OCI-LY7 (cell line): ENCODE measurements around the gene SFI1. TPM values are rescaled to one million over a fixed set of nuclear protein-coding genes. Genes with fewer than 3 reads are reported as not detected.

Experiments
- BruUV-seq: library from RNA; stranded (reverse); fragments of 400-500 nt; replicated peaks from 2 replicates; lab custom pipeline; 2021; lab: Mats Ljungman, UMichigan
- CTCF ChIA-PET: fragments of 300-600 bp; sonication (Branson Sonifier 250); formaldehyde crosslinking; loops from one replicate; lab custom pipeline; 2022; ENCODE audit warnings: antibody characterized with exemption; ENCODE audit not compliant: unreplicated experiment; lab: Charles Lee
- POLR2A ChIA-PET: fragments of 300-600 bp; sonication (Branson Sonifier 250); formaldehyde crosslinking; loops from one replicate; lab custom pipeline; 2022; ENCODE audit warnings: antibody characterized with exemption; lab: Charles Lee
- DNase-seq: peaks from one replicate; pipeline ENCODE4 v3.0.0-alpha.2; 2015; ENCODE audit warnings: low spot score
- H2AFZ ChIP-seq: fragments of 200-600 bp; sonication (generic), shearing (Covaris generic); 2 replicates; pipeline ENCODE4 v1.6.1; 2014; ENCODE audit warnings: mild to moderate bottlenecking, antibody characterized with exemption, low read length, moderate library complexity
- H3K27ac ChIP-seq: fragments of 200-600 bp; sonication (generic); 2 replicates; pipeline ENCODE4 v1.5.1; 2014; ENCODE audit warnings: mixed run types, low read depth, mild to moderate bottlenecking, moderate library complexity, low read length, inconsistent platforms; ENCODE audit not compliant: poor library complexity, severe bottlenecking
- H3K36me3 ChIP-seq: fragments of 200-600 bp; sonication (generic); 2 replicates; pipeline ENCODE4 v1.6.1; 2014; ENCODE audit warnings: mild to moderate bottlenecking, antibody characterized with exemption, low read length, moderate library complexity, mixed read lengths; ENCODE audit not compliant: insufficient read depth
- H3K4me1 ChIP-seq: fragments of 200-600 bp; sonication (generic); 2 replicates; pipeline ENCODE4 v1.5.1; 2014; ENCODE audit warnings: mild to moderate bottlenecking, low read length; ENCODE audit not compliant: insufficient read depth, poor library complexity, severe bottlenecking
- H3K4me2 ChIP-seq: fragments of 200-600 bp; sonication (generic); 2 replicates; pipeline ENCODE4 v1.6.1; 2014; ENCODE audit warnings: mild to moderate bottlenecking, low read length
- H3K4me3 ChIP-seq: fragments of 200-600 bp; sonication (generic); 2 replicates; pipeline ENCODE4 v1.5.1; 2014; ENCODE audit warnings: mild to moderate bottlenecking, low read depth, low read length; ENCODE audit not compliant: poor library complexity, severe bottlenecking
- H3K79me2 ChIP-seq: fragments of 200-600 bp; sonication (generic); 2 replicates; pipeline ENCODE4 v1.6.1; 2016; ENCODE audit warnings: low read depth, mild to moderate bottlenecking, low read length, moderate library complexity, mixed read lengths; ENCODE audit not compliant: insufficient read depth
- H3K9me2 ChIP-seq: fragments of 200-600 bp; sonication (generic); 2 replicates; pipeline ENCODE4 v1.6.1; 2016; ENCODE audit warnings: mild to moderate bottlenecking, low read length, mixed read lengths; ENCODE audit not compliant: insufficient read depth
- H3K9me3 ChIP-seq: fragments of 200-600 bp; sonication (generic); 2 replicates; pipeline ENCODE4 v1.6.1; 2014; ENCODE audit warnings: mild to moderate bottlenecking, mixed run types, low read length, mixed read lengths
- H4K20me1 ChIP-seq: fragments of 200-600 bp; sonication (generic); 2 replicates; pipeline ENCODE4 v1.6.1; 2014; ENCODE audit warnings: mild to moderate bottlenecking, antibody characterized with exemption, low read length, moderate library complexity, mixed read lengths; ENCODE audit not compliant: insufficient read depth
- CTCF ChIP-seq: fragments of 200-600 bp; sonication (generic); conservative IDR thresholded peaks from 2 replicates; pipeline ENCODE4 v1.5.1; 2014; ENCODE audit warnings: mild to moderate bottlenecking, antibody characterized with exemption, low read length, moderate library complexity, mixed read lengths
- EZH2phosphoT487 ChIP-seq: fragments of 200-600 bp; sonication (generic); IDR thresholded peaks from 2 replicates; pipeline ENCODE4 v1.6.1; 2018; ENCODE audit warnings: low read depth, borderline replicate concordance, mild to moderate bottlenecking, mixed run types, antibody characterized with exemption, low read length, moderate library complexity, mixed read lengths
- intact Hi-C: fragments of 100-400 bp; cut with micrococcal nuclease; formaldehyde crosslinking; loops from one replicate; pipeline ENCODE4 v1.10.0; 2022; ENCODE audit not compliant: unreplicated experiment
- total RNA-seq, 2 experiments: library from RNA; depleted of rRNA in 1 of 2; stranded (reverse); fragments of >200 nt in 1 of 2; shearing (Covaris generic) in 1 of 2; gene quantifications; 2 replicates each; pipeline ENCODE4 v1.2.3, GENCODE V29; 2014 to 2022

SFI1 gene
- total RNA-seq, 2 experiments from 2014 or later, result 72.6 to 132 TPM

DNA sequence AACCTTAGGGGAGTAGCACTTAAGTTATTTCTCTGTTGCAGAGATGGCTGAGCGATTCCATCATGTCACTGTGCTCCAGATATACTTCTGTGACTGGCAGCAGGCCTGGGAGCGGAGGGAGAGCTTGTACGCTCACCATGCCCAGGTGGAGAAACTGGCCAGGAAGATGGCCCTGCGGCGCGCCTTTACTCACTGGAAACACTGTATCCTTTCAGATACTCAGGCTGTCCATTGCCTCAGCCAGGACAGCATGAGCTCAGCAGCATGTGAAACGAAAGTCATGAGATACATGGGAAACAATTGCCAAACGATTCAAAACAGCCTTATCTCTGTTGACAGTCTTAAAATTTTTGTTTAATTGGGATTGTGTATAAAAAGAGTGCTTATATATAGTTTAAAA lies 78.9 kb downstream of the SFI1 start:
- Histone ChIP-seq H3K4me3 (no peak overlapping the region), H4K20me1 (no peaks in the 10 kb centered on the region), H3K27ac (peak overlapping the region; percentile 27), H3K4me2 (no peak overlapping the region), H2AFZ (no peak overlapping the region), H3K9me2 (no peaks in the 10 kb centered on the region), H3K9me3 (no peaks in the 10 kb centered on the region), H3K36me3 (peaks cover 70% of the 10 kb centered on the region), H3K79me2 (no peaks in the 10 kb centered on the region), H3K4me1 (no peaks in the 10 kb centered on the region)
- no TSS peak for BruUV-seq
- no peak for DNase-seq
- TF ChIP-seq CTCF (no peak), EZH2phosphoT487 (no peak)
- CTCF ChIA-PET, result interaction anchor here (0.6 kb wide), 1 partner anchor 14 kb away, joined by 3 read pairs; no protein-coding TSS in a partner anchor
- POLR2A ChIA-PET, result interaction anchor here (0.6 to 0.7 kb wide), 3 partner anchors 19 to 373 kb away, joined by 3 to 4 read pairs (median 4); no protein-coding TSS in a partner anchor
- intact Hi-C loops, result no loop called here

DNA sequence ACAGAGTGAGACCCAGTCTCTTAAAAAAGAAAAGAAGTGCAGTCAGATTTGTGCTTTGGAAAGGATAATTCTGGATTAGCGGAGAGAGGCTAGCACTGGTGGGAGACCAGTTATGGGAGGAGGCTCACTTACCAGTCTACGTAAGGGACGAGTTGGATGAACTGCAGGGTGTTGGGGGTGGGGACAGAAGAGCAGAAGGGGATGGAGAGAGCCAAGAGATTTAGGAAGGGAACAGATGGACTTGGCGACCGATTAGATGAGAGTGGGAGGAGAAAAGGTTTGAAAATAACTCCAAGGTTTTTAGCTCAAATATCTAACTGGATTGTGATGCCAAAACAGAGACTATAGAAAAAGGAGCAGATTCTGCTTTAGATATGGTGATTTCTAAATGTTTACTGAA lies 81.4 kb downstream of the SFI1 start:
- no TSS peak for BruUV-seq
- H3K36me3 ChIP-seq, result peaks cover 79% of the 10 kb centered on the region
- POLR2A ChIA-PET, result no interaction called here
- TF ChIP-seq CTCF, result no peak
- TF ChIP-seq EZH2phosphoT487, result no peak
- H3K4me1 ChIP-seq, result no peaks in the 10 kb centered on the region
- H4K20me1 ChIP-seq, result no peaks in the 10 kb centered on the region
- H3K4me3 ChIP-seq, result no peak overlapping the region
- CTCF ChIA-PET, result no interaction called here
- no peak overlapping the region for H3K4me2 ChIP-seq
- H2AFZ ChIP-seq, result no peak overlapping the region
- no peaks in the 10 kb centered on the region for H3K9me3 ChIP-seq
- H3K9me2 ChIP-seq, result no peaks in the 10 kb centered on the region
- H3K79me2 ChIP-seq, result no peaks in the 10 kb centered on the region
- DNase-seq, result no peak
- no peak overlapping the region for H3K27ac ChIP-seq
- intact Hi-C loops, result no loop called here

GRCh38 chr22:31578171-31578570 lies 81.8 kb downstream of the SFI1 start:
- POLR2A ChIA-PET, result no interaction called here

More at GRCh38 chr22:31578171-31578570, 81.8 kb downstream of the SFI1 start:
- Histone ChIP-seq H3K79me2 (no peaks in the 10 kb centered on the region), H3K9me2 (no peaks in the 10 kb centered on the region), H3K27ac (no peak overlapping the region), H3K36me3 (peaks cover 74% of the 10 kb centered on the region), H3K9me3 (no peaks in the 10 kb centered on the region), H4K20me1 (no peaks in the 10 kb centered on the region), H3K4me1 (no peaks in the 10 kb centered on the region), H3K4me2 (no peak overlapping the region), H2AFZ (no peak overlapping the region), H3K4me3 (no peak overlapping the region)
- BruUV-seq, result no TSS peak
- intact Hi-C loops, result no loop called here
- DNase-seq, result no peak
- TF ChIP-seq EZH2phosphoT487 (no peak), CTCF (no peak)
- CTCF ChIA-PET, result no interaction called here
